K562 (cell line): Measurements from ENCODE around the gene PTPN1. TPM values are rescaled to one million over a fixed set of nuclear protein-coding genes. Genes with fewer than 3 reads are reported as not detected.

Experiments
- ATAC-seq: fragments of 200-7000 bp; cut with Tn5 transposase; 3 replicates; pipeline ENCODE4 v1.9.1; 2020; ENCODE audit warnings: moderate library complexity
- BruUV-seq: library from RNA; stranded (reverse); fragments of 400-500 nt; replicated peaks from 2 replicates; lab custom pipeline; 2021; lab: Mats Ljungman, UMichigan
- CTCF ChIA-PET: fragments of 300-600 bp; formaldehyde crosslinking; extraction: SDS; loops from one replicate; lab custom pipeline; 2021; ENCODE audit warnings: low intra/inter-chr PET ratio; lab: Yijun Ruan, JAX
- POLR2A ChIA-PET: fragments of 300-600, 350-650 bp; sonication (Branson Sonifier 250); formaldehyde crosslinking; extraction: SDS; loops from one replicate; lab custom pipeline; 2021; ENCODE audit warnings: antibody characterized with exemption, inconsistent platforms; lab: Yijun Ruan, JAX
- DNase-seq, 4 experiments: peaks; one replicate each; pipeline versions ENCODE4 v3.0.0 to v3.0.0-alpha.2; 2011 to 2018; ENCODE audit warnings: low spot score in 3 of 4, mixed read lengths in 3 of 4; ENCODE audit errors: extremely low read depth in 1 of 4
- FAIRE-seq: peaks from 2 replicates; lab custom pipeline; 2011; peaks lifted over from hg19 to GRCh38; lab: Jason Lieb, UNC
- H2AFZ ChIP-seq: 2 replicates; pipeline ENCODE4 v1.6.0; 2011; ENCODE audit warnings: low read depth, low read length, control low read depth, inconsistent platforms
- H3K27ac ChIP-seq: fragments of 200-600 bp; 3 replicates; pipeline ENCODE4 v1.8.0; 2011; ENCODE audit warnings: low read depth, mild to moderate bottlenecking, control low read depth, inconsistent platforms, low read length, moderate library complexity, mixed read lengths; ENCODE audit errors: extremely low read depth
- H3K27me3 ChIP-seq, 2 experiments: fragments of 300-600 bp in 1 of 2; 2 replicates in 1 of 2; 3 replicates in 1 of 2; pipeline versions ENCODE4 v1.6.0 to v1.8.0; 2011; ENCODE audit warnings: inconsistent platforms in 2 of 2, low read length in 2 of 2, mild to moderate bottlenecking in 1 of 2, mixed read lengths in 1 of 2, moderate library complexity in 1 of 2; ENCODE audit not compliant: control insufficient read depth in 2 of 2, insufficient read depth in 2 of 2
- H3K36me3 ChIP-seq: fragments of 300-600 bp; 3 replicates; pipeline ENCODE4 v1.8.0; 2011; ENCODE audit warnings: mild to moderate bottlenecking, low read length, inconsistent platforms; ENCODE audit not compliant: control insufficient read depth, insufficient read depth
- H3K4me1 ChIP-seq, 2 experiments: fragments of 200-600 bp in 1 of 2; replicated peaks in 1 of 2; 2 replicates in 1 of 2; 3 replicates in 1 of 2; pipeline versions ENCODE4 v1.5.1 to v1.8.0; 2011; ENCODE audit warnings: inconsistent platforms in 2 of 2, low read length in 2 of 2, mild to moderate bottlenecking in 1 of 2, mixed read lengths in 1 of 2, moderate library complexity in 1 of 2; ENCODE audit not compliant: control insufficient read depth in 2 of 2, insufficient read depth in 2 of 2
- H3K4me2 ChIP-seq: 2 replicates; pipeline ENCODE4 v1.6.1; 2011; ENCODE audit warnings: low read length, control low read depth, inconsistent platforms, mixed read lengths; ENCODE audit not compliant: insufficient read depth
- H3K4me3 ChIP-seq: fragments of 200-600 bp; sonication (generic), shearing (Covaris generic); 2 replicates; pipeline ENCODE4 v1.5.1; 2016; ENCODE audit warnings: control low read depth, inconsistent platforms
- H3K79me2 ChIP-seq: fragments of 200-600 bp; 3 replicates; pipeline ENCODE4 v1.8.0; 2011; ENCODE audit warnings: low read length, inconsistent platforms; ENCODE audit not compliant: control insufficient read depth, insufficient read depth
- H3K9ac ChIP-seq, 2 experiments: 2 replicates each; pipeline versions ENCODE4 v1.6.0 to v1.6.1; 2011; ENCODE audit warnings: low read depth in 2 of 2, low read length in 2 of 2, control low read depth in 1 of 2, inconsistent platforms in 1 of 2, mild to moderate bottlenecking in 1 of 2, mixed read lengths in 1 of 2; ENCODE audit not compliant: insufficient read depth in 1 of 2
- H3K9me1 ChIP-seq: one replicate; pipeline ENCODE4 v1.6.0; 2011; ENCODE audit warnings: inconsistent platforms, mild to moderate bottlenecking, low read length, moderate library complexity; ENCODE audit not compliant: control insufficient read depth, insufficient read depth
- H3K9me3 ChIP-seq: replicated peaks from 2 replicates; pipeline ENCODE4 v1.5.1; 2011; ENCODE audit warnings: low read depth, low read length, inconsistent platforms; ENCODE audit not compliant: control insufficient read depth, insufficient read depth
- H4K20me1 ChIP-seq: replicated peaks from 2 replicates; pipeline ENCODE4 v1.6.1; 2011; ENCODE audit warnings: low read length, inconsistent platforms, mixed read lengths; ENCODE audit not compliant: control insufficient read depth, insufficient read depth
- CLOCK ChIP-seq: fragments of 250-450 bp; sonication (Bioruptor Pico); IDR thresholded peaks from 2 replicates; pipeline ENCODE4 v1.4.0; 2020; ENCODE audit warnings: mild to moderate bottlenecking, moderate library complexity, borderline replicate concordance
- COPS2 ChIP-seq: fragments of 450-650 bp; conservative IDR thresholded peaks from 2 replicates; pipeline ENCODE4 v1.6.1; 2016; ENCODE audit warnings: mild to moderate bottlenecking, moderate library complexity
- DMBX1 ChIP-seq: fragments of 250-450 bp; sonication (Bioruptor Pico); IDR thresholded peaks from 2 replicates; pipeline ENCODE4 v1.8.0; 2022; ENCODE audit warnings: inconsistent platforms, mild to moderate bottlenecking, moderate library complexity, borderline replicate concordance
- LARP7 ChIP-seq: fragments of 450-650 bp; IDR thresholded peaks from 2 replicates; pipeline ENCODE4 v1.6.1; 2016
- POLR2AphosphoS2 ChIP-seq: IDR thresholded peaks from 2 replicates; pipeline ENCODE4 v1.6.1; 2012; ENCODE audit warnings: low read length, improper control_type of control experiment
- RBM17 ChIP-seq: fragments of 200-400 bp; formaldehyde crosslinking; IDR thresholded peaks from 2 replicates; pipeline ENCODE4 v1.6.1; 2017; ENCODE audit warnings: low read depth, mild to moderate bottlenecking, low read length, borderline replicate concordance
- SMARCA5 ChIP-seq: fragments of 450-650 bp; IDR thresholded peaks from 2 replicates; pipeline ENCODE4 v1.6.1; 2016
- ZKSCAN1 ChIP-seq: fragments of 150-350 bp; IDR thresholded peaks from 2 replicates; pipeline ENCODE4 v1.6.1; 2016; ENCODE audit warnings: low read depth, low read length
- ZNF140 ChIP-seq: fragments of 250-450 bp; sonication (Bioruptor Pico); IDR thresholded peaks from 2 replicates; pipeline ENCODE4 v1.8.0; 2021; ENCODE audit warnings: moderate library complexity, mild to moderate bottlenecking, inconsistent platforms
- WGBS: fragments of 100-300 bp; shearing (Covaris generic); methylation state at CpG from one replicate; pipeline ENCODE4 v1.1.6; 2016; ENCODE audit warnings: low coverage, mixed read lengths; ENCODE audit not compliant: insufficient coverage; ENCODE audit errors: missing lambda C conversion rate; 5-methylcytosine and 5-hydroxymethylcytosine counted together
- in situ Hi-C: fragments of 300-500 bp; cut with MboI; formaldehyde crosslinking; loops from 4 replicates; pipeline ENCODE4 v1.15.0; 2018; ENCODE audit warnings: inconsistent platforms, mixed read lengths
- intact Hi-C: fragments of 100-400 bp; cut with micrococcal nuclease; formaldehyde crosslinking; loops from 2 replicates; pipeline ENCODE4 v1.14.2; 2022
- polyA plus RNA-seq, 8 experiments: library from polyadenylated mRNA; depleted of rRNA in 4 of 8; stranded (reverse) in 5 of 8; unstranded in 3 of 8; fragments of >200 nt; fragmentation: Nextera tagmentation in 2 of 8; fragmentation: Illumina TruSeq in 1 of 8; extraction: Ambion mirVana in 2 of 8; extraction: Trizol in 1 of 8; gene quantifications; 2 replicates each; pipeline versions ENCODE4 v1.2.1 to v1.2.3, GENCODE V29; 2011 to 2014; ENCODE audit warnings: inconsistent platforms in 1 of 8, missing spikeins in 1 of 8
- total RNA-seq, 7 experiments: library from RNA; depleted of rRNA in 6 of 7; stranded (reverse); fragments of >200 nt in 6 of 7; fragmentation: Illumina TruSeq in 2 of 7; extraction: Trizol in 2 of 7; gene quantifications; 2 replicates each; pipeline versions ENCODE4 v1.2.1 to v1.2.3, GENCODE V29; 2011 to 2021; ENCODE audit warnings: low replicate concordance in 1 of 7
- TF ChIP-seq, protein P1 (sequence below): sonication (generic); formaldehyde crosslinking; IDR thresholded peaks from 2 replicates; pipeline ENCODE4 v1.8.0; 2022; ENCODE audit warnings: mild to moderate bottlenecking, low read depth, missing genetic modification reagents

The PTPN1 gene
- total and polyA plus RNA-seq, 9 of the 15 experiments (the other 6 are each of a cell fraction or from before 2014, with no cell fraction given) = 11.0 to 85.3 (median 54.0) TPM

- FAIRE-seq (no peak), DNase-seq (no peak), ATAC-seq (no peak)
- Histone ChIP-seq H4K20me1 (no peaks in the 10 kb centered on the region), H3K27me3 (no peaks in the 10 kb centered on the region), H3K4me2 (no peak overlapping the region), H3K9me1 (no peaks in the 10 kb centered on the region), H3K9ac (no peak overlapping the region), H3K36me3 (no peaks in the 10 kb centered on the region), H3K4me3 (no peak overlapping the region), H3K79me2 (no peaks in the 10 kb centered on the region), H3K27ac (no peak overlapping the region), H3K4me1 (peaks cover 0 to 19% of the 10 kb centered on the region in 2 experiments; a peak in 3 of 5 replicates), H3K9me3 (no peaks in the 10 kb centered on the region), H2AFZ (no peak overlapping the region)
- BruUV-seq = no TSS peak
- POLR2A ChIA-PET = no interaction called here
- intact Hi-C loops = loop anchor here (10.0 kb wide), 2 partner anchors 395 to 485 kb away; partner anchors contain the start of gene SNAI1
- TF ChIP-seq DMBX1 (CRISPR knock-in tag) = no peak
- no peak for TF ChIP-seq LARP7
- no peak for TF ChIP-seq ZKSCAN1
- TF ChIP-seq, protein P1, sequence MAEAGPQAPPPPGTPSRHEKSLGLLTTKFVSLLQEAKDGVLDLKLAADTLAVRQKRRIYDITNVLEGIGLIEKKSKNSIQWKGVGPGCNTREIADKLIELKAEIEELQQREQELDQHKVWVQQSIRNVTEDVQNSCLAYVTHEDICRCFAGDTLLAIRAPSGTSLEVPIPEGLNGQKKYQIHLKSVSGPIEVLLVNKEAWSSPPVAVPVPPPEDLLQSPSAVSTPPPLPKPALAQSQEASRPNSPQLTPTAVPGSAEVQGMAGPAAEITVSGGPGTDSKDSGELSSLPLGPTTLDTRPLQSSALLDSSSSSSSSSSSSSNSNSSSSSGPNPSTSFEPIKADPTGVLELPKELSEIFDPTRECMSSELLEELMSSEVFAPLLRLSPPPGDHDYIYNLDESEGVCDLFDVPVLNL (CRISPR knock-in tag) = no peak
- TF ChIP-seq CLOCK (CRISPR knock-in tag) = no peak
- no peak for TF ChIP-seq POLR2AphosphoS2
- no peak for TF ChIP-seq COPS2
- TF ChIP-seq ZNF140 (CRISPR knock-in tag) = no peak
- no peak for TF ChIP-seq RBM17
- no peak for TF ChIP-seq SMARCA5
- CTCF ChIA-PET = interaction anchor here (0.7 to 1.1 kb wide), 2 partner anchors 9 to 758 kb away, joined by 3 to 5 read pairs; no protein-coding TSS in a partner anchor
- 48% methylated on average over 2 of the region's 2 CpGs for WGBS
- in situ Hi-C loops = no loop called here
These were observed 40.4 kb upstream of the PTPN1 start for GRCh38 chr20:50469796-50470195.
